Ecto neural progenitor cell (in vitro differentiated cells): ENCODE results near the gene DDX19B.
"Not testable (repeated sequence)": the region's sequence is repeated elsewhere in the genome, so short reads cannot be mapped to it uniquely, and the experiment has no call there.

Source experiments
- DNase-seq: peaks from one replicate; pipeline ENCODE4 v3.0.0-alpha.2; 2018; ENCODE audit warnings: low spot score

DDX19B gene

GRCh38 chr16:70287304-70287971 lies 11.5 kb upstream of the DDX19B start:
- DNase-seq = not testable (repeated sequence)

GRCh38 chr16:70289229-70290094 lies 9.5 kb upstream of the DDX19B start, which contains the start of gene AARS1:
Gene AARS1, minus strand, starts transcription at chr16:70289506. Its CDS starts 6,743 bp downstream, at chr16:70282763.
- peak; percentile 98 for DNase-seq

- DNase-seq = no peak
Measured at GRCh38 chr16:70290949-70291519, 8.0 kb upstream of the DDX19B start.

GRCh38 chr16:70292148-70292547 lies 6.8 kb upstream of the DDX19B start:
- DNase-seq = not testable (repeated sequence)

- DNase-seq = no peak
Measured at GRCh38 chr16:70294385-70295025, 4.5 kb upstream of the DDX19B start.

- DNase-seq = no peak
Measured at GRCh38 chr16:70295634-70296033, 3.4 kb upstream of the DDX19B start.

- no peak for DNase-seq
Measured at GRCh38 chr16:70301121-70301520, 2.1 kb downstream of the DDX19B start.

- no peak for DNase-seq
Measured at GRCh38 chr16:70302745-70303144, 3.8 kb downstream of the DDX19B start.

- DNase-seq = no peak
Measured at GRCh38 chr16:70304892-70305448, 6.0 kb downstream of the DDX19B start.

GRCh38 chr16:70306880-70307279 lies 7.9 kb downstream of the DDX19B start:
- DNase-seq = no peak

- not testable (repeated sequence) for DNase-seq
Measured at GRCh38 chr16:70307726-70308125, 8.7 kb downstream of the DDX19B start.

GRCh38 chr16:70320121-70320520 lies 21.1 kb downstream of the DDX19B start:
- DNase-seq = no peak

GRCh38 chr16:70324998-70325747 lies 26.2 kb downstream of the DDX19B start:
- no peak for DNase-seq

GRCh38 chr16:70331091-70331490 lies 32.1 kb downstream of the DDX19B start:
- no peak for DNase-seq

- DNase-seq = no peak
Measured at GRCh38 chr16:70331588-70332358, 32.8 kb downstream of the DDX19B start.

- not testable (repeated sequence) for DNase-seq
Measured at GRCh38 chr16:70332728-70333127, 33.7 kb downstream of the DDX19B start.

GRCh38 chr16:70337814-70338213 lies 38.8 kb downstream of the DDX19B start:
- DNase-seq = no peak

- DNase-seq = no peak
Measured at GRCh38 chr16:70341600-70341999, 42.6 kb downstream of the DDX19B start.

GRCh38 chr16:70342016-70342415 lies 43.0 kb downstream of the DDX19B start:
- DNase-seq = no peak

- no peak for DNase-seq
Measured at GRCh38 chr16:70345840-70346239, 46.9 kb downstream of the DDX19B start.

- no peak for DNase-seq
Measured at GRCh38 chr16:70348991-70349390, 50.0 kb downstream of the DDX19B start.
